ENCODE results near the gene SDC4.

DNA sequence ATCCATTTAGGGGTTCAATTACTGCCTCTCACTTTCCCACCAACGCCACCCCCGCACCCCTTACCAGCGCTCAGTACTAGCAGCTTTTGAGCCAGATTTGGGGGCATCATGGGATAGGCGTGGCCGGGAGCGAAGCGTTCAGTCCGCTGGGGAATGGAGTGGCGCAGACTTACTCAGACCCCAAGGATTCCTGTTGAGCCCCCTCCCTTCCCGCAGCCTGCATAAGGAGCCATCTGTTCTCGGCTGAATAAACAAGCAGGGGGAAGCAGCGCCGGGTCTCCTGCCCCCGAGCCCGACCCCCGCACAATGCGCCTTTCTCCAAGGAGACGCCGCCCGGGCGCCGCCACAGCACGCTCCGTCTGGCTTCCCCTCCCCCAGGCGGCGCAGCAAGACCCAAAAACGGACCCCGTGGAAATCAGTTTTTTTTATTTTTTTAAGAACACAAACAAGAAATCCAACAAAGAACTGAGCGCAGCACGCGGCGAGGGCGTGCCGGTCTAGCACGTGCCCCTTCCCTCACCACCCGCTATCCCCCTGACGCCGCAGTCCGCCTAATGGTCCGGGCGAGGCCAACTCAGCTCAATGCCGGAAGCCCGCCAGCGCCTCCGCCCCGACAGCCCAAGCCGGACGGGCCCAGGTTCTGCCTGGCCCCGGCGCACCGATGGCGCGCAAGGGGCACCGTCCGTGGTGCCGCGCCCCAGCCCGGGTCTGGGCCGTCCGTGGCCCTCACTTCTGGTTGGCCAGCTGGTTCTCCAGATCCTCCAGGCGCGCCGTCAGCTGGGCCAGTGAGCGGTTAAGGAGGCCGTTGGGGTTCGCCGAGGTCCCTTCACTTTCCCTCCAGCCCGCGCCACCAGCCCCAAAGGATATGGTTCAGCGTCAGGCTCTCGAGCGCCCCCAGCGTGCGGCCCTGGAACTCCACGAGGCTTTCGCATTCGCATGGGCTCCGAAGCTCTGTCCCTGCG is 54.9 kb downstream of the SDC4 start:
- TF ChIP-seq GATA2 (IDR thresholded peaks at IDR 0.05; ENCODE audit: low read depth, low read length) = no peak
- no peak for TF ChIP-seq GATA3 (IDR thresholded peaks at IDR 0.05; ENCODE audit: low read depth, low read length)

Data from SH-SY5Y (cell line).